GM12892 (cell line): ENCODE results near the gene MXI1.

Source experiments
- POLR2A ChIP-seq: IDR thresholded peaks from 2 replicates; pipeline ENCODE4 v1.6.1; 2011; ENCODE audit warnings: low read depth, low read length, control low read depth
- POLR2AphosphoS5 ChIP-seq: IDR thresholded peaks from 2 replicates; pipeline ENCODE4 v1.6.1; 2011; ENCODE audit warnings: low read depth, low read length, control low read depth

GRCh38 chr10:110304394-110304779 is 97.0 kb downstream of the MXI1 start:
- TF ChIP-seq POLR2AphosphoS5 (no peak), POLR2A (no peak)
